Thyroid gland (tissue), 4 donors: ENCODE measurements around the gene ADAMTS6.

ENCODE experiments used
- POLR2A ChIP-seq, 2 donors: fragments of 450-650 bp; IDR thresholded peaks; one replicate each; pipeline ENCODE4 v1.6.1; 2017; ENCODE audit warnings: antibody characterized with exemption in 2 of 2, mild to moderate bottlenecking in 2 of 2, moderate library complexity in 1 of 2
- TF ChIP-seq, protein P1 (sequence below), 6 experiments: fragments of 200-600 bp in 3 of 6; fragments of 450-650 bp in 3 of 6; sonication (generic) in 3 of 6; IDR thresholded peaks; one replicate each; pipeline ENCODE4 v1.5.1; 2016 to 2019; ENCODE audit warnings: antibody characterized with exemption in 6 of 6, mild to moderate bottlenecking in 2 of 6, inconsistent platforms in 1 of 6, moderate library complexity in 1 of 6

DNA sequence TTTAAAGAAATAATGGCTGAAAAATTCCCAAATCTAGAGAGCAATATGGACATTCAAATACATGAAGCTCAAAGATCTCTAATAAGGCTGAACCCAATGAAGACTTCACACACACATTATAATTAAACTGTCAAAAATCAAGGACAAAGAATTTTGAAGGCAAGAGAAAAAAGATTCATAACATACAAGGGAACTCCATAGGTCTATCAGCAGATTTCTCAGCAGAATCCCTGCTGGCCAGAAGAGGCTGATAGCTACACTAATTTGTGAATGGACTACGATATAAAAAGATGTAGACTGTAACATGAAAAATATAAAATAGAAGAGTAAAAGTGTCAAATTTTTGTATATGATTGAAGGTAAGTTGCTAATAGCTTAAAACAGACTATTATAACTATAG lies 251.9 kb downstream of the ADAMTS6 start:
- TF ChIP-seq, protein P1, sequence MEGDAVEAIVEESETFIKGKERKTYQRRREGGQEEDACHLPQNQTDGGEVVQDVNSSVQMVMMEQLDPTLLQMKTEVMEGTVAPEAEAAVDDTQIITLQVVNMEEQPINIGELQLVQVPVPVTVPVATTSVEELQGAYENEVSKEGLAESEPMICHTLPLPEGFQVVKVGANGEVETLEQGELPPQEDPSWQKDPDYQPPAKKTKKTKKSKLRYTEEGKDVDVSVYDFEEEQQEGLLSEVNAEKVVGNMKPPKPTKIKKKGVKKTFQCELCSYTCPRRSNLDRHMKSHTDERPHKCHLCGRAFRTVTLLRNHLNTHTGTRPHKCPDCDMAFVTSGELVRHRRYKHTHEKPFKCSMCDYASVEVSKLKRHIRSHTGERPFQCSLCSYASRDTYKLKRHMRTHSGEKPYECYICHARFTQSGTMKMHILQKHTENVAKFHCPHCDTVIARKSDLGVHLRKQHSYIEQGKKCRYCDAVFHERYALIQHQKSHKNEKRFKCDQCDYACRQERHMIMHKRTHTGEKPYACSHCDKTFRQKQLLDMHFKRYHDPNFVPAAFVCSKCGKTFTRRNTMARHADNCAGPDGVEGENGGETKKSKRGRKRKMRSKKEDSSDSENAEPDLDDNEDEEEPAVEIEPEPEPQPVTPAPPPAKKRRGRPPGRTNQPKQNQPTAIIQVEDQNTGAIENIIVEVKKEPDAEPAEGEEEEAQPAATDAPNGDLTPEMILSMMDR (IDR thresholded peaks at IDR 0.05), result no peak
- TF ChIP-seq POLR2A (IDR thresholded peaks at IDR 0.05), result no peak
